H1 (cell line): ENCODE measurements around the gene PDZD2. TPM values are rescaled to one million over a fixed set of nuclear protein-coding genes. Genes with fewer than 3 reads are reported as not detected.

Experiments used
- BRCA1 ChIP-seq: IDR thresholded peaks from 2 replicates; pipeline ENCODE4 v1.6.1; 2012; ENCODE audit warnings: low read depth, low read length, improper control_type of control experiment
- E2F6 ChIP-seq: IDR thresholded peaks from 2 replicates; pipeline ENCODE4 v1.6.1; 2012; ENCODE audit warnings: inconsistent platforms
- HDAC2 ChIP-seq, 2 experiments: fragments of 300-600 bp in 1 of 2; sonication (generic) in 1 of 2; IDR thresholded peaks; 2 replicates each; pipeline ENCODE4 v1.6.1; 2011 to 2012; ENCODE audit warnings: low read depth in 2 of 2, low read length in 2 of 2, mild to moderate bottlenecking in 2 of 2, moderate library complexity in 2 of 2, borderline replicate concordance in 1 of 2, inconsistent platforms in 1 of 2
- PHF8 ChIP-seq: fragments of 200-600 bp; sonication (generic); conservative IDR thresholded peaks from 2 replicates; pipeline ENCODE4 v1.7.1; 2012; ENCODE audit warnings: low read depth, mild to moderate bottlenecking, inconsistent platforms, low read length, moderate library complexity
- polyA plus RNA-seq, 7 experiments: library from polyadenylated mRNA; depleted of rRNA in 3 of 7; stranded (reverse) in 5 of 7; unstranded in 2 of 7; fragments of >200 nt in 5 of 7; fragments of 200-250 nt in 2 of 7; gene quantifications; 1 replicate in 5 of 7; 2 replicates in 1 of 7; 4 replicates in 1 of 7; pipeline versions ENCODE4 v1.2.1 to v1.2.3, GENCODE V29; 2011 to 2013; ENCODE audit warnings: missing spikeins in 2 of 7, mixed read lengths in 2 of 7
- total RNA-seq: library from RNA; stranded (reverse); fragmentation: NEBNext Ultra II Directional; extraction: Animal tissue kit (Norgen Biotek cat#: 25700); gene quantifications from 2 replicates; pipeline ENCODE4 v1.2.1, GENCODE V29; 2021
- TF ChIP-seq, protein P1 (sequence below): fragments of 300-600 bp; sonication (generic); IDR thresholded peaks from 2 replicates; pipeline ENCODE4 v1.7.1; 2012; ENCODE audit warnings: low read length, moderate library complexity, mild to moderate bottlenecking, inconsistent platforms; ENCODE audit not compliant: insufficient replicate concordance

PDZD2 gene
- total and polyA plus RNA-seq, 2 of the 8 experiments (the other 6 are each of a cell fraction or from before 2014, with no cell fraction given), result 1.2 to 6.8 TPM

- TF ChIP-seq, protein P1, sequence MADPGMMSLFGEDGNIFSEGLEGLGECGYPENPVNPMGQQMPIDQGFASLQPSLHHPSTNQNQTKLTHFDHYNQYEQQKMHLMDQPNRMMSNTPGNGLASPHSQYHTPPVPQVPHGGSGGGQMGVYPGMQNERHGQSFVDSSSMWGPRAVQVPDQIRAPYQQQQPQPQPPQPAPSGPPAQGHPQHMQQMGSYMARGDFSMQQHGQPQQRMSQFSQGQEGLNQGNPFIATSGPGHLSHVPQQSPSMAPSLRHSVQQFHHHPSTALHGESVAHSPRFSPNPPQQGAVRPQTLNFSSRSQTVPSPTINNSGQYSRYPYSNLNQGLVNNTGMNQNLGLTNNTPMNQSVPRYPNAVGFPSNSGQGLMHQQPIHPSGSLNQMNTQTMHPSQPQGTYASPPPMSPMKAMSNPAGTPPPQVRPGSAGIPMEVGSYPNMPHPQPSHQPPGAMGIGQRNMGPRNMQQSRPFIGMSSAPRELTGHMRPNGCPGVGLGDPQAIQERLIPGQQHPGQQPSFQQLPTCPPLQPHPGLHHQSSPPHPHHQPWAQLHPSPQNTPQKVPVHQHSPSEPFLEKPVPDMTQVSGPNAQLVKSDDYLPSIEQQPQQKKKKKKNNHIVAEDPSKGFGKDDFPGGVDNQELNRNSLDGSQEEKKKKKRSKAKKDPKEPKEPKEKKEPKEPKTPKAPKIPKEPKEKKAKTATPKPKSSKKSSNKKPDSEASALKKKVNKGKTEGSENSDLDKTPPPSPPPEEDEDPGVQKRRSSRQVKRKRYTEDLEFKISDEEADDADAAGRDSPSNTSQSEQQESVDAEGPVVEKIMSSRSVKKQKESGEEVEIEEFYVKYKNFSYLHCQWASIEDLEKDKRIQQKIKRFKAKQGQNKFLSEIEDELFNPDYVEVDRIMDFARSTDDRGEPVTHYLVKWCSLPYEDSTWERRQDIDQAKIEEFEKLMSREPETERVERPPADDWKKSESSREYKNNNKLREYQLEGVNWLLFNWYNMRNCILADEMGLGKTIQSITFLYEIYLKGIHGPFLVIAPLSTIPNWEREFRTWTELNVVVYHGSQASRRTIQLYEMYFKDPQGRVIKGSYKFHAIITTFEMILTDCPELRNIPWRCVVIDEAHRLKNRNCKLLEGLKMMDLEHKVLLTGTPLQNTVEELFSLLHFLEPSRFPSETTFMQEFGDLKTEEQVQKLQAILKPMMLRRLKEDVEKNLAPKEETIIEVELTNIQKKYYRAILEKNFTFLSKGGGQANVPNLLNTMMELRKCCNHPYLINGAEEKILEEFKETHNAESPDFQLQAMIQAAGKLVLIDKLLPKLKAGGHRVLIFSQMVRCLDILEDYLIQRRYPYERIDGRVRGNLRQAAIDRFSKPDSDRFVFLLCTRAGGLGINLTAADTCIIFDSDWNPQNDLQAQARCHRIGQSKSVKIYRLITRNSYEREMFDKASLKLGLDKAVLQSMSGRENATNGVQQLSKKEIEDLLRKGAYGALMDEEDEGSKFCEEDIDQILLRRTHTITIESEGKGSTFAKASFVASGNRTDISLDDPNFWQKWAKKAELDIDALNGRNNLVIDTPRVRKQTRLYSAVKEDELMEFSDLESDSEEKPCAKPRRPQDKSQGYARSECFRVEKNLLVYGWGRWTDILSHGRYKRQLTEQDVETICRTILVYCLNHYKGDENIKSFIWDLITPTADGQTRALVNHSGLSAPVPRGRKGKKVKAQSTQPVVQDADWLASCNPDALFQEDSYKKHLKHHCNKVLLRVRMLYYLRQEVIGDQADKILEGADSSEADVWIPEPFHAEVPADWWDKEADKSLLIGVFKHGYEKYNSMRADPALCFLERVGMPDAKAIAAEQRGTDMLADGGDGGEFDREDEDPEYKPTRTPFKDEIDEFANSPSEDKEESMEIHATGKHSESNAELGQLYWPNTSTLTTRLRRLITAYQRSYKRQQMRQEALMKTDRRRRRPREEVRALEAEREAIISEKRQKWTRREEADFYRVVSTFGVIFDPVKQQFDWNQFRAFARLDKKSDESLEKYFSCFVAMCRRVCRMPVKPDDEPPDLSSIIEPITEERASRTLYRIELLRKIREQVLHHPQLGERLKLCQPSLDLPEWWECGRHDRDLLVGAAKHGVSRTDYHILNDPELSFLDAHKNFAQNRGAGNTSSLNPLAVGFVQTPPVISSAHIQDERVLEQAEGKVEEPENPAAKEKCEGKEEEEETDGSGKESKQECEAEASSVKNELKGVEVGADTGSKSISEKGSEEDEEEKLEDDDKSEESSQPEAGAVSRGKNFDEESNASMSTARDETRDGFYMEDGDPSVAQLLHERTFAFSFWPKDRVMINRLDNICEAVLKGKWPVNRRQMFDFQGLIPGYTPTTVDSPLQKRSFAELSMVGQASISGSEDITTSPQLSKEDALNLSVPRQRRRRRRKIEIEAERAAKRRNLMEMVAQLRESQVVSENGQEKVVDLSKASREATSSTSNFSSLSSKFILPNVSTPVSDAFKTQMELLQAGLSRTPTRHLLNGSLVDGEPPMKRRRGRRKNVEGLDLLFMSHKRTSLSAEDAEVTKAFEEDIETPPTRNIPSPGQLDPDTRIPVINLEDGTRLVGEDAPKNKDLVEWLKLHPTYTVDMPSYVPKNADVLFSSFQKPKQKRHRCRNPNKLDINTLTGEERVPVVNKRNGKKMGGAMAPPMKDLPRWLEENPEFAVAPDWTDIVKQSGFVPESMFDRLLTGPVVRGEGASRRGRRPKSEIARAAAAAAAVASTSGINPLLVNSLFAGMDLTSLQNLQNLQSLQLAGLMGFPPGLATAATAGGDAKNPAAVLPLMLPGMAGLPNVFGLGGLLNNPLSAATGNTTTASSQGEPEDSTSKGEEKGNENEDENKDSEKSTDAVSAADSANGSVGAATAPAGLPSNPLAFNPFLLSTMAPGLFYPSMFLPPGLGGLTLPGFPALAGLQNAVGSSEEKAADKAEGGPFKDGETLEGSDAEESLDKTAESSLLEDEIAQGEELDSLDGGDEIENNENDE, result no peak
- TF ChIP-seq E2F6 (no peak), PHF8 (no peak), HDAC2 (IDR thresholded peaks at IDR 0.05; ENCODE audit: borderline replicate concordance in 1 of 2, low read depth in 2 of 2, low read length in 2 of 2) (no peak), BRCA1 (no peak)
These were observed 390.9 kb downstream of the PDZD2 start (continued) for GRCh38 chr5:32029781-32030180.
